Testis (tissue), 2 donors: ENCODE measurements around the gene DTNB.

Experiments
- POLR2A ChIP-seq: fragments of 450-650 bp; IDR thresholded peaks from one replicate; pipeline ENCODE4 v1.6.1; 2017; ENCODE audit warnings: antibody characterized with exemption, mild to moderate bottlenecking, moderate library complexity
- TF ChIP-seq, protein P1 (sequence below), 3 experiments: fragments of 450-650 bp in 2 of 3; fragments of 200-600 bp in 1 of 3; sonication (generic) in 1 of 3; IDR thresholded peaks; one replicate each; pipeline ENCODE4 v1.5.1; 2016 to 2019; ENCODE audit warnings: antibody characterized with exemption in 3 of 3, mild to moderate bottlenecking in 2 of 3, moderate library complexity in 1 of 3

- TF ChIP-seq, protein P1, sequence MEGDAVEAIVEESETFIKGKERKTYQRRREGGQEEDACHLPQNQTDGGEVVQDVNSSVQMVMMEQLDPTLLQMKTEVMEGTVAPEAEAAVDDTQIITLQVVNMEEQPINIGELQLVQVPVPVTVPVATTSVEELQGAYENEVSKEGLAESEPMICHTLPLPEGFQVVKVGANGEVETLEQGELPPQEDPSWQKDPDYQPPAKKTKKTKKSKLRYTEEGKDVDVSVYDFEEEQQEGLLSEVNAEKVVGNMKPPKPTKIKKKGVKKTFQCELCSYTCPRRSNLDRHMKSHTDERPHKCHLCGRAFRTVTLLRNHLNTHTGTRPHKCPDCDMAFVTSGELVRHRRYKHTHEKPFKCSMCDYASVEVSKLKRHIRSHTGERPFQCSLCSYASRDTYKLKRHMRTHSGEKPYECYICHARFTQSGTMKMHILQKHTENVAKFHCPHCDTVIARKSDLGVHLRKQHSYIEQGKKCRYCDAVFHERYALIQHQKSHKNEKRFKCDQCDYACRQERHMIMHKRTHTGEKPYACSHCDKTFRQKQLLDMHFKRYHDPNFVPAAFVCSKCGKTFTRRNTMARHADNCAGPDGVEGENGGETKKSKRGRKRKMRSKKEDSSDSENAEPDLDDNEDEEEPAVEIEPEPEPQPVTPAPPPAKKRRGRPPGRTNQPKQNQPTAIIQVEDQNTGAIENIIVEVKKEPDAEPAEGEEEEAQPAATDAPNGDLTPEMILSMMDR (IDR thresholded peaks at IDR 0.05) = no peak
- no peak for TF ChIP-seq POLR2A
These were observed 48.8 kb upstream of the DTNB start for GRCh38 chr2:25722224-25722623.
